Hepatocyte (in vitro differentiated cells): ENCODE results near the gene NRCAM. TPM values are rescaled to one million over a fixed set of nuclear protein-coding genes. Genes with fewer than 3 reads are reported as not detected.

Experiments used
- DNase-seq: peaks from one replicate; pipeline ENCODE4 v3.0.0-alpha.2; 2016; ENCODE audit warnings: low spot score
- H2AFZ ChIP-seq: fragments of 200-600 bp; sonication (generic); 2 replicates; pipeline ENCODE4 v1.6.0; 2016; ENCODE audit warnings: antibody characterized with exemption, mild to moderate bottlenecking
- H3K27ac ChIP-seq: fragments of 200-600 bp; sonication (generic); 2 replicates; pipeline ENCODE4 v1.5.1; 2016; ENCODE audit warnings: mild to moderate bottlenecking
- H3K27me3 ChIP-seq: fragments of 200-600 bp; sonication (generic); 2 replicates; pipeline ENCODE4 v1.6.1; 2016
- H3K36me3 ChIP-seq: fragments of 200-600 bp; sonication (generic); replicated peaks from 2 replicates; pipeline ENCODE4 v1.5.1; 2016; ENCODE audit warnings: low read depth; ENCODE audit not compliant: insufficient read depth
- H3K4me1 ChIP-seq: fragments of 200-600 bp; sonication (generic); 2 replicates; pipeline ENCODE4 v1.5.1; 2016; ENCODE audit warnings: mild to moderate bottlenecking, moderate library complexity; ENCODE audit not compliant: insufficient read depth
- H3K4me2 ChIP-seq: fragments of 200-600 bp; sonication (generic); 2 replicates; pipeline ENCODE4 v1.6.0; 2016
- H3K4me3 ChIP-seq: fragments of 200-600 bp; sonication (generic); 2 replicates; pipeline ENCODE4 v1.5.1; 2016; ENCODE audit warnings: mild to moderate bottlenecking
- H3K79me2 ChIP-seq: fragments of 200-600 bp; sonication (generic); 2 replicates; pipeline ENCODE4 v1.6.0; 2017; ENCODE audit warnings: mild to moderate bottlenecking
- H3K9me2 ChIP-seq: fragments of 200-600 bp; sonication (generic); replicated peaks from 2 replicates; pipeline ENCODE4 v1.6.0; 2017; ENCODE audit warnings: mild to moderate bottlenecking; ENCODE audit not compliant: insufficient read depth
- H3K9me3 ChIP-seq: fragments of 200-600 bp; sonication (generic); 2 replicates; pipeline ENCODE4 v1.5.1; 2016; ENCODE audit warnings: low read depth, mild to moderate bottlenecking
- H4K20me1 ChIP-seq: fragments of 200-600 bp; sonication (generic); 2 replicates; pipeline ENCODE4 v1.6.0; 2016; ENCODE audit warnings: mild to moderate bottlenecking; ENCODE audit not compliant: insufficient read depth, poor library complexity, severe bottlenecking
- EZH2 ChIP-seq: fragments of 200-600 bp; sonication (generic); IDR thresholded peaks from 2 replicates; pipeline ENCODE4 v1.6.1; 2016; ENCODE audit warnings: antibody characterized with exemption, mild to moderate bottlenecking, borderline replicate concordance
- EZH2phosphoT487 ChIP-seq: fragments of 200-600 bp; sonication (generic); IDR thresholded peaks from one replicate; pipeline ENCODE4 v1.6.1; 2018; ENCODE audit warnings: antibody characterized with exemption, mild to moderate bottlenecking, low read depth, moderate library complexity; ENCODE audit not compliant: unreplicated experiment, severe bottlenecking
- WGBS: methylation state at CpG from one replicate; pipeline ENCODE4 v1.1.6; 2016; ENCODE audit warnings: low lambda C conversion rate; ENCODE audit errors: missing lambda C conversion rate; 5-methylcytosine and 5-hydroxymethylcytosine counted together
- polyA plus RNA-seq: library from polyadenylated mRNA; unstranded; fragments of >200 nt; fragmentation: Nextera tagmentation; extraction: Ambion mirVana; gene quantifications from 2 replicates; pipeline ENCODE4 v1.2.1, GENCODE V29; 2016
- total RNA-seq: library from RNA; depleted of rRNA; stranded (reverse); fragments of >200 nt; gene quantifications from 2 replicates; pipeline ENCODE4 v1.2.3, GENCODE V29; 2014
- TF ChIP-seq, protein P1 (sequence below): fragments of 200-600 bp; sonication (generic); IDR thresholded peaks from 2 replicates; pipeline ENCODE4 v1.5.1; 2016; ENCODE audit warnings: antibody characterized with exemption, mild to moderate bottlenecking; ENCODE audit not compliant: poor library complexity

The NRCAM gene
- total and polyA plus RNA-seq, 2 experiments from 2014 or later, result 16.0 to 34.4 TPM

DNA sequence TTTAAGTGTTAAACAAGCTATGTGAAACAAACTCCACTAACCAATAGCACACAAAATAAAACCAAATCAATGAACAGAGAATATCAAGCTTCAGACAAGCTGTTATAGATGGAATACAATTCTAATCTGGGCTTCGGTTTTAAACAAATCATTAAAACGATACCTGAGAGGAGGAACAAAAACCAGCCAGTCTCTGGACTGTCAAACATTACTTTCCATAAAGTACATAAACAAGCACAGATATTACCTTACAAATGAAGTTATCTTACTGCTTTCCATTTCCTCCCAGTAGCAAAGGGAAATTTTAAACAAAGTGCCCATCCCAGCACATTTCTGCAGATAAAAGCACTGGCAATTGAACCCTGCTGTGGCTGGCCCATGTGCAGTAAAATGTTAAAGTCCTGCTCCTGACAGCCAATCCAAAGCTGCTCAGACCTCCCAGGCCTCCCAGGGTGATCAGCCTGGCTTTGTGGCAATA is 128.0 kb downstream of the NRCAM start:
- no peak for TF ChIP-seq EZH2phosphoT487
- TF ChIP-seq EZH2, result no peak
- TF ChIP-seq, protein P1, sequence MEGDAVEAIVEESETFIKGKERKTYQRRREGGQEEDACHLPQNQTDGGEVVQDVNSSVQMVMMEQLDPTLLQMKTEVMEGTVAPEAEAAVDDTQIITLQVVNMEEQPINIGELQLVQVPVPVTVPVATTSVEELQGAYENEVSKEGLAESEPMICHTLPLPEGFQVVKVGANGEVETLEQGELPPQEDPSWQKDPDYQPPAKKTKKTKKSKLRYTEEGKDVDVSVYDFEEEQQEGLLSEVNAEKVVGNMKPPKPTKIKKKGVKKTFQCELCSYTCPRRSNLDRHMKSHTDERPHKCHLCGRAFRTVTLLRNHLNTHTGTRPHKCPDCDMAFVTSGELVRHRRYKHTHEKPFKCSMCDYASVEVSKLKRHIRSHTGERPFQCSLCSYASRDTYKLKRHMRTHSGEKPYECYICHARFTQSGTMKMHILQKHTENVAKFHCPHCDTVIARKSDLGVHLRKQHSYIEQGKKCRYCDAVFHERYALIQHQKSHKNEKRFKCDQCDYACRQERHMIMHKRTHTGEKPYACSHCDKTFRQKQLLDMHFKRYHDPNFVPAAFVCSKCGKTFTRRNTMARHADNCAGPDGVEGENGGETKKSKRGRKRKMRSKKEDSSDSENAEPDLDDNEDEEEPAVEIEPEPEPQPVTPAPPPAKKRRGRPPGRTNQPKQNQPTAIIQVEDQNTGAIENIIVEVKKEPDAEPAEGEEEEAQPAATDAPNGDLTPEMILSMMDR, result no peak

DNA sequence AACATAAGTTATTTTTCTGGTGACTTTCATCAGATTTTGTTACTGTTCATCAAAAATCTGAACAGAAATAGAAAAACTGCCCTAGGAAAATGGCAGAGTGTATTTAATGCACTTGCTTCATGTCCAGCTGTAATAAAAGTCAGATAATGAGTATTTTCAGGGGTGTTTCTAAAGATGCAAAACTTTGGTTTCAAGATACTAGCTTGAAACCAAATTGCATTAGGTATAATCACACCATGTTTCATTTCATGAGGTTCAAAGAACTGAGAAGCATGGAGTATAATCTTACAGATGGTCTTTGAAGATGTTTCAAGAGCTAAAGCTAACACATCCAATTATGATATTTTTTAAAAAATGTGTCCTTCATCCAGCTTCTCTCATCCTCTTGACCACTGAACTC is 128.9 kb downstream of the NRCAM start:
- no peak for TF ChIP-seq EZH2
- no peak for TF ChIP-seq EZH2phosphoT487
- TF ChIP-seq, protein P1, result no peak
- H3K4me3 ChIP-seq, result no peak overlapping the region
- no peak overlapping the region for H2AFZ ChIP-seq
- H3K79me2 ChIP-seq, result no peaks in the 10 kb centered on the region
- no peaks in the 10 kb centered on the region for H3K27me3 ChIP-seq
- no peaks in the 10 kb centered on the region for H4K20me1 ChIP-seq
- no peaks in the 10 kb centered on the region for H3K9me3 ChIP-seq
- H3K4me1 ChIP-seq, result peaks cover 9% of the 10 kb centered on the region
- DNase-seq, result no peak
- H3K36me3 ChIP-seq, result no peaks in the 10 kb centered on the region
- H3K4me2 ChIP-seq, result peak overlapping the region; percentile 61
- H3K9me2 ChIP-seq, result no peaks in the 10 kb centered on the region
- no peak overlapping the region for H3K27ac ChIP-seq

More for the DNA sequence above, 128.0 kb downstream of the NRCAM start:
- no peaks in the 10 kb centered on the region for H3K79me2 ChIP-seq
- no peaks in the 10 kb centered on the region for H3K27me3 ChIP-seq
- no peaks in the 10 kb centered on the region for H3K36me3 ChIP-seq
- DNase-seq, result no peak
- H3K9me3 ChIP-seq, result no peaks in the 10 kb centered on the region
- H3K4me1 ChIP-seq, result peaks cover 9% of the 10 kb centered on the region
- H3K27ac ChIP-seq, result peak overlapping the region; percentile 3
- H2AFZ ChIP-seq, result no peak overlapping the region
- no peaks in the 10 kb centered on the region for H4K20me1 ChIP-seq
- H3K4me3 ChIP-seq, result no peak overlapping the region
- H3K9me2 ChIP-seq, result no peaks in the 10 kb centered on the region
- 39% methylated on average over 2 of the region's 2 CpGs for WGBS
- peak overlapping the region; percentile 61 for H3K4me2 ChIP-seq

DNA sequence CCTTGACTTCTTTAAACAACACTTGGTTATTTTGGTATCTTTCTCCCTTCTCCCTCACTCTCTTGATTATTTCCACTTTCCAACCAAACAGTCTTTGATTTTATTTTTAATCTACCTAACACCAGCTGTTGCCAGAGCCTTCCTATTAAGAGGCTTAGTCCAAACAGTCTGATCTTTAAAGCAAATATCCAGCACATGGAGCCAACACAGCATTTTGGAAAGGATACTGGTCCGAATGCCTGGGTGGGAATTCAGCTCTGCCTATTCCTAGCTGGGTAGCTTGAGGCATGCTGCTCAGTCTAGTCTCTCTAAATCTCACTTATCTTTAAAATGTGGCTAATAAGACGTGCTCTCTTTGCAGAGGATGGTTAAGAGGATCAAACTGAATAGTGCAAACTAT is 129.3 kb downstream of the NRCAM start:
- Histone ChIP-seq H2AFZ (no peak overlapping the region), H3K27me3 (no peaks in the 10 kb centered on the region), H3K4me1 (peaks cover 9% of the 10 kb centered on the region), H4K20me1 (no peaks in the 10 kb centered on the region), H3K79me2 (no peaks in the 10 kb centered on the region), H3K9me2 (no peaks in the 10 kb centered on the region), H3K4me2 (no peak overlapping the region), H3K27ac (no peak overlapping the region), H3K4me3 (no peak overlapping the region), H3K9me3 (no peaks in the 10 kb centered on the region), H3K36me3 (no peaks in the 10 kb centered on the region)
- DNase-seq, result no peak
- TF ChIP-seq, protein P1, result no peak
- TF ChIP-seq EZH2 (no peak), EZH2phosphoT487 (no peak)
- 71% methylated on average over 2 of the region's 2 CpGs for WGBS
